PC-9 (cell line): ENCODE measurements around the gene SNX9.

Experiments used
- EZH2 ChIP-seq: fragments of 200-600 bp; sonication (generic); IDR thresholded peaks from 2 replicates; pipeline ENCODE4 v1.8.0; 2017; ENCODE audit warnings: antibody characterized with exemption, low read depth
- TF ChIP-seq, protein P1 (sequence below): fragments of 200-600 bp; sonication (generic); conservative IDR thresholded peaks from 2 replicates; pipeline ENCODE4 v1.6.1; 2017; ENCODE audit warnings: mixed run types, antibody characterized with exemption, mild to moderate bottlenecking, moderate library complexity

DNA sequence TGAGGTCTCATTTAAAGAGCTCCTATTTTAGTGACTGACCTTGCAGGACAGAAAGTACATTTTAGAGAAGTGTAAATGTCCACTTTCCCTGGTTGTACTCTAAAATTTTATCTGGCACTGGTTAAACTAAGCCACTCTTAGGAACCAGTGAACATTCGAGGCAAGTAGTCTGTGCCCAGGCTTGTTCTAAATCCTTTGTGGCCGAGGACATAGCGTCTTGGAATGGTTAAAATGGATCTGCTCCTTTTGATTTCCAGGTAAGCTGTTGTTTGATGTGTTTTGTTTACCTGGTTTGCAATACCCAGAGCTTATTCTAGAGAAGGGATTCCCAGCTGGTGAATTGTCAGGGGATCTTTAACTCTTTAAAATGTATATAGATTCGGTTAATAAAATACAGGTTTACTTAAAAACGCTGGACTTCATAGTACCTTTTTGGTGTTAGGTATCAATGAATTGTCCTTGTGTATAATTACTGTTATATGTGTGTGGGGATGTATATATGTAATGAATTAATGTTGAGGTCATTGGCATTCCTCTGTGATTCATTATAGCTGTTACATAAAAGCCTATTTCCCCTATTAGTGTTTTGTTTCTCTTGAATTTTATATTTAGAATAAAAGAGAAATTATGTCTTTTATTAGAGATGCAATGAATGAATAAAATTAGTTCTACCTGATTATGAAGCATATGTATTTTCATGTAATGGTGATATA, 15.8 kb downstream of the SNX9 start:
- TF ChIP-seq, protein P1, sequence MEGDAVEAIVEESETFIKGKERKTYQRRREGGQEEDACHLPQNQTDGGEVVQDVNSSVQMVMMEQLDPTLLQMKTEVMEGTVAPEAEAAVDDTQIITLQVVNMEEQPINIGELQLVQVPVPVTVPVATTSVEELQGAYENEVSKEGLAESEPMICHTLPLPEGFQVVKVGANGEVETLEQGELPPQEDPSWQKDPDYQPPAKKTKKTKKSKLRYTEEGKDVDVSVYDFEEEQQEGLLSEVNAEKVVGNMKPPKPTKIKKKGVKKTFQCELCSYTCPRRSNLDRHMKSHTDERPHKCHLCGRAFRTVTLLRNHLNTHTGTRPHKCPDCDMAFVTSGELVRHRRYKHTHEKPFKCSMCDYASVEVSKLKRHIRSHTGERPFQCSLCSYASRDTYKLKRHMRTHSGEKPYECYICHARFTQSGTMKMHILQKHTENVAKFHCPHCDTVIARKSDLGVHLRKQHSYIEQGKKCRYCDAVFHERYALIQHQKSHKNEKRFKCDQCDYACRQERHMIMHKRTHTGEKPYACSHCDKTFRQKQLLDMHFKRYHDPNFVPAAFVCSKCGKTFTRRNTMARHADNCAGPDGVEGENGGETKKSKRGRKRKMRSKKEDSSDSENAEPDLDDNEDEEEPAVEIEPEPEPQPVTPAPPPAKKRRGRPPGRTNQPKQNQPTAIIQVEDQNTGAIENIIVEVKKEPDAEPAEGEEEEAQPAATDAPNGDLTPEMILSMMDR = no peak
- no peak for TF ChIP-seq EZH2
